Naive thymus-derived CD8-positive, alpha-beta T cell (primary cell): ENCODE data around the gene ADAMTSL5. TPM values are rescaled to one million over a fixed set of nuclear protein-coding genes. Genes with fewer than 3 reads are reported as not detected.
A peak's percentile ranks its signal among the peaks of the same experiment; 100 is the strongest.

ENCODE experiments used
- ATAC-seq, 2 donors: fragments of 150-1000 bp; cut with Tn5 transposase in 1 of 2; sonication (Bioruptor Pico), chemical (Tn5 transposase) in 1 of 2; 1 replicate in 1 of 2; 2 replicates in 1 of 2; pipeline ENCODE4 v1.10.0; 2021; ENCODE audit warnings: mild to moderate bottlenecking in 2 of 2, moderate library complexity in 2 of 2
- POLR2A ChIA-PET: fragments of 350-600 bp; sonication (Branson Sonifier 250); formaldehyde crosslinking; loops from one replicate; lab custom pipeline; 2021; ENCODE audit warnings: antibody characterized with exemption; lab: Charles Lee
- DNase-seq, 10 donors: peaks; one replicate each; pipeline versions ENCODE4 v3.0.0 to v3.0.0-alpha.2; 2020 to 2022
- H3K27ac Mint-ChIP-seq, 10 donors: one replicate each; pipeline ENCODE4 v1.8.0; 2020 to 2022; ENCODE audit warnings: mild to moderate bottlenecking in 10 of 10, mixed read lengths in 10 of 10, moderate library complexity in 4 of 10, inconsistent platforms in 1 of 10
- H3K27me3 Mint-ChIP-seq, 5 donors: one replicate each; pipeline ENCODE4 v1.8.0; 2021 to 2022; ENCODE audit warnings: mixed read lengths in 5 of 5
- H3K36me3 Mint-ChIP-seq, 3 donors: one replicate each; pipeline ENCODE4 v1.8.0; 2020 to 2022; ENCODE audit warnings: mixed read lengths in 3 of 3, mild to moderate bottlenecking in 2 of 3, inconsistent platforms in 1 of 3
- H3K4me1 Mint-ChIP-seq, 4 donors: one replicate each; pipeline ENCODE4 v1.8.0; 2021 to 2022; ENCODE audit warnings: mixed read lengths in 4 of 4
- H3K4me3 Mint-ChIP-seq, 10 donors: one replicate each; pipeline ENCODE4 v1.8.0; 2020 to 2022; ENCODE audit warnings: mild to moderate bottlenecking in 10 of 10, mixed read lengths in 10 of 10, moderate library complexity in 6 of 10, inconsistent platforms in 1 of 10
- H3K9me3 Mint-ChIP-seq, 9 donors: one replicate each; pipeline ENCODE4 v1.8.0; 2020 to 2022; ENCODE audit warnings: mixed read lengths in 9 of 9, mild to moderate bottlenecking in 3 of 9, inconsistent platforms in 1 of 9, moderate library complexity in 1 of 9
- polyA plus RNA-seq, 3 donors: library from polyadenylated mRNA; unstranded; fragments of 300-500 nt; fragmentation: Illumina TruSeq; gene quantifications; one replicate each; pipeline ENCODE4 v1.2.3, GENCODE V29; 2021
- total RNA-seq, 8 experiments: library from RNA in 2 of 8; stranded (reverse) in 2 of 8; gene quantifications; one replicate each; pipeline ENCODE4 v1.2.3 and lab custom pipeline; 2021 to 2026

The ADAMTSL5 gene
- total RNA-seq (1 to 10 TPM; 2.5 to 4.5 TPM), polyA plus RNA-seq (1 to 10 TPM in 2 of 3 donors, under 1 TPM in 1; 0.47 to 2.9 (median 1.7) TPM), total RNA-seq (lab: John Stamatoyannopoulos, UW) (1.4 to 4.9 (median 2.2) reads per million in 6 experiments)

DNA sequence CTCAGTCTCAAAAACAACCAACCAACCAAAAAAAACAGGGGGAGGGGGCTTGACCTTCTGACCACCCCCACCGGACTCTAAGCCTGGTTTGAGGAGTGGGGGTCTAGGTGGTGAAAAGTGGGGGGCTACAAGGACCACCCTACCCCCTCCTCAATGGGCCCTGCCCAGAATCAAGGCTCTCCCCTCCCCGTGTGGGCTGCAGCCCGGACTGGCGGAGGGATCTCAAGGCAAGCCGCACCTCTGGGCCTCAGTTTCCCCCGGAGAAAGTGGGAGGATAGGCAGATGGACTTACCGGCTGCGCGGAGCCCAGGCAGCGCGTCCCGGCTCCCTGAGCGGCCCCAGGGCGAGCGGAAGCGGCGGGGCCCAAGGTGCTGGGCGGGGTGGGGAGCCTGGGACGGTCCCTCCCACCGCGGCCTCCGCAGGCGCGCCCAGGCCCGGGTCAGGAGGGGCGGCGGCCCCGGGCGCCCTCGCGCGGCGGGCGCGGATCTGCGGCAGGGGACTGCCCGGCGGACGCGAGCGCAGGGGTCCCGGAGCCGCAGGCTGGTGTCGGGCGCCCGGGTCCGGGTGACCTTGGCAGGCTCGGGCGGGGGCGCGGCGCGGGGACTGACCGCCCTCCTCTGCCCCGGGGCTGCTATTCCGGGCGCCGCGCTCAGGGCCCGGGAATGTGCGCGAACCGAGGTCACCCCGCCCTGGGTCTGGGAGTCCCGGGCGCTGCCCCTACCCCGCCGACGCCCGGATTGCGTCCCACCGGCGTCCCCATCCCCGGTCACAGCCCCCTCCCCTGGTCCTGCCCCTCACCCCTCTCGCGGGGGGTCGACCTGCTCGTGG, at the start of gene ADAMTSL5:
Gene ADAMTSL5, minus strand, starts transcription at position 349 of the 828 bp plus-strand sequence. CDS start 2,076 bp downstream, outside the sequence.
- Mint-ChIP-seq H3K4me1 (peaks cover 7 to 24% (median 15%) of the 10 kb centered on the region in 4 donors), H3K27me3 (peaks cover 0 to 16% (median 3%) of the 10 kb centered on the region in 5 donors), H3K36me3 (no peaks in the 10 kb centered on the region), H3K27ac (peak within 1 kb of the TSS in 3 of 10 donors; percentile 47 to 72 (median 69)), H3K9me3 (no peaks in the 10 kb centered on the region), H3K4me3 (peak within 1 kb of the TSS; percentile 63 to 82 (median 69))
- ATAC-seq (peak; percentile 68 to 81), DNase-seq (peak in 9 of 10 donors; percentile 27 to 61 (median 51))
- POLR2A ChIA-PET = interaction anchor here (0.5 to 1.5 kb wide), 2 partner anchors 71 to 244 kb away, joined by 3 read pairs; partner anchors contain the start of gene CIRBP

GRCh38 chr19:1561236-1561842, 48.5 kb upstream of the ADAMTSL5 start:
- POLR2A ChIA-PET = no interaction called here
- ATAC-seq = no peak
- H3K36me3 Mint-ChIP-seq = no peaks in the 10 kb centered on the region
- H3K4me1 Mint-ChIP-seq = peaks cover 0 to 6% (median 0%) of the 10 kb centered on the region in 4 donors
- no peaks in the 10 kb centered on the region for H3K9me3 Mint-ChIP-seq
- peak in 1 of 10 donors; percentile 50 for DNase-seq
- no peak overlapping the region for H3K27ac Mint-ChIP-seq
- no peaks in the 10 kb centered on the region for H3K27me3 Mint-ChIP-seq
- no peak overlapping the region for H3K4me3 Mint-ChIP-seq

DNA sequence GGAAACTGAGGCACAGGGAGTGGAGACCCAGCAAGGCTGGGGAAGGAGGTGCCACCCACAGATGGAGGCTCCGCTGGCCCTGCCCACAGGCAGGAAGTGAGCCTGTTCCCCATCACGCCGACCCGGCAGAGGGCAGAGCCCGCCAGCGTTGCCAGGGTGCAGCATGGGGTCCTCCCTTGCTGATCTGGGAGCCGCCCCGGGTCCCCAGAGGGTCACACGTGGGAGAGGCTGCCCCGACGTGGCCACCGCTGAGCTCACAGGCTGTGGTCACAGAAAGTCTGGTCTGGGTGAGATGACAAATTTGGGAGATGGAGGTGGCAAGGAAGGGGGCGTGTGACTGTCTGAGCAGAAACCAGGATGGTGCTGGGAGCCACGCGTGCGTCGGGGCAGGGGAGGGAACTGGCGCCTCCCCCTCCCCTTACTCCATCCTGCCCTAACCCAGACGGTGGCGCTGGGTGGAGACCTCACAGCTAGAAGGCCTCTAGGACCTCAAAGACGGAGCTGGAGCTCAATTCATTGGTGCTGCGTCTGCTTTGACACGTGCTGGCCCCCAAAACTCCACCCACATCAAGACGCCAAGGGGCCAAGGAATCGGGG, 47.6 kb upstream of the ADAMTSL5 start:
- Mint-ChIP-seq H3K4me1 (peaks cover 0 to 6% (median 0%) of the 10 kb centered on the region in 4 donors), H3K36me3 (no peaks in the 10 kb centered on the region), H3K4me3 (no peak overlapping the region), H3K9me3 (no peaks in the 10 kb centered on the region), H3K27me3 (no peaks in the 10 kb centered on the region), H3K27ac (no peak overlapping the region)
- DNase-seq (no peak), ATAC-seq (no peak)
- POLR2A ChIA-PET = no interaction called here

DNA sequence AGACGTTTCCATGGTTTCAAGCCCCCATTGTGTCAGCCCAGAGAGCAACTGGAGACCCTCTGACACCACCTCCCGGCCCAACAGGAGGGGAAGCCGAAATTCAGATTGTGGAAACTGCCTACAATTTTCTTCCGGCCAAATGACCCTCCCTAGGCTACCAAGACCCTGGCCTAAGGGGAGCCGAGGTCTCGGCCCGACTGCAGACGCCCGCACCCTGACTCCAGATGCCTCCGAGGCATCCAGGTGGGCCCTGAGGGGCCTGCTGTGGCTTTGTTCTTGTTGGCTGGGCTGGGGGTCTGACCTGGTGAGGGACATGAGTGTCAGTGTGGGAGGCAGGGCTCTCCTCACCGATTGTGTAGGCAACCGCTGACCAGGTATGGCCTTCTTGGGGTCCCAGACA, 45.7 kb upstream of the ADAMTSL5 start:
- POLR2A ChIA-PET = no interaction called here
- H3K27ac Mint-ChIP-seq = no peak overlapping the region
- H3K4me3 Mint-ChIP-seq = no peak overlapping the region

DNA sequence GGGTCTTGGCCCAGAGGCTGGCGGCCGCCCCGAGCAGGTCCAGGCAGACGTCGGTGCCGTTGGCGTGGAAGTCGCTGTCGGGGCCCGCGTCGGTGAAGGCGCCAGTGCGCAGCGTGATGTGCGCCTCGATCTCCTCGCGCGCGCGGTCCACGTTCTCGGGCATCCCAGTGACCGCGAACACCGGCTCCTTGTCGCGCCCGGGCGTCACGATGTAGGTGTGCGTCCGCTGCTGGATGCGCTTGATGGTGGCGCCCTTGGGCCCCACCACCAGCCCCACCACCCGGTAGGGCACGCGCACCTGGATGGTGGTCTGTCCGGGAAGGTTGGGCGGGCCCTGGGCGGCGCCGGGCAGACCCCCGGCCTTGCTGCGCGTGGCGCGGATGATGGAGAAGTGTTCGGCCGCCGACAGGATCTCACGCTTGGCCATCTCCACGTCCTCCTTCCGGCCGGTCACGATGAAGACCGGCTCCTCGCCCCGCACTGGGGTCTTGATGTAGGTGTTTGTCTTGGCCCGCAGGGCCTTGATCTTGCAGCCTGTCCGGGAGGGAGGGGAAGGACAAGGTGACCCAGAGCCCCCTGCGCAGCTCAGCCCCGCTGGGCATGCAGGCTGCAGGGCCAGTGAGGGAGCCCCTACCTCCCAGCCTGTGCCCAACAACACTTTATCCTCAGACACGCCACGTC, 43.7 kb upstream of the ADAMTSL5 start:
- no peak for ATAC-seq

More for the DNA sequence above, 45.7 kb upstream of the ADAMTSL5 start:
- no peak for DNase-seq
- Mint-ChIP-seq H3K36me3 (no peaks in the 10 kb centered on the region), H3K9me3 (no peaks in the 10 kb centered on the region), H3K27me3 (no peaks in the 10 kb centered on the region), H3K4me1 (peaks cover 0 to 6% (median 0%) of the 10 kb centered on the region in 4 donors)
- ATAC-seq = no peak

GRCh38 chr19:1555487-1556389, 42.9 kb upstream of the ADAMTSL5 start:
- no peak overlapping the region for H3K4me3 Mint-ChIP-seq
- H3K36me3 Mint-ChIP-seq = no peaks in the 10 kb centered on the region
- no peak for DNase-seq
- peaks cover 0 to 6% (median 0%) of the 10 kb centered on the region in 4 donors for H3K4me1 Mint-ChIP-seq
- no peaks in the 10 kb centered on the region for H3K9me3 Mint-ChIP-seq
- POLR2A ChIA-PET = no interaction called here
- ATAC-seq = no peak
- H3K27me3 Mint-ChIP-seq = peaks cover 0 to 14% (median 7%) of the 10 kb centered on the region in 5 donors
- H3K27ac Mint-ChIP-seq = no peak overlapping the region

More for the DNA sequence above, 43.7 kb upstream of the ADAMTSL5 start:
- no peak for DNase-seq
- peaks cover 0 to 6% (median 0%) of the 10 kb centered on the region in 4 donors for H3K4me1 Mint-ChIP-seq
- H3K27me3 Mint-ChIP-seq = peaks cover 0 to 11% (median 7%) of the 10 kb centered on the region in 5 donors
- no peaks in the 10 kb centered on the region for H3K9me3 Mint-ChIP-seq
- H3K27ac Mint-ChIP-seq = no peak overlapping the region
- H3K36me3 Mint-ChIP-seq = no peaks in the 10 kb centered on the region
- POLR2A ChIA-PET = interaction anchor here (0.6 kb wide), 1 partner anchor 13 kb away, joined by 6 read pairs; no protein-coding TSS in a partner anchor
- H3K4me3 Mint-ChIP-seq = no peak overlapping the region

GRCh38 chr19:1554968-1555367, 42.1 kb upstream of the ADAMTSL5 start:
- no peak for DNase-seq

GRCh38 chr19:1553415-1553814, 40.6 kb upstream of the ADAMTSL5 start:
- H3K4me3 Mint-ChIP-seq = no peak overlapping the region
- H3K36me3 Mint-ChIP-seq = no peaks in the 10 kb centered on the region
- POLR2A ChIA-PET = interaction anchor here (0.6 kb wide), 1 partner anchor 11 kb away, joined by 4 read pairs; no protein-coding TSS in a partner anchor
- no peak overlapping the region for H3K27ac Mint-ChIP-seq
- no peaks in the 10 kb centered on the region for H3K9me3 Mint-ChIP-seq
- peaks cover 0 to 18% (median 11%) of the 10 kb centered on the region in 5 donors for H3K27me3 Mint-ChIP-seq
- DNase-seq (no peak), ATAC-seq (no peak)
- H3K4me1 Mint-ChIP-seq = peaks cover 0 to 1% (median 0%) of the 10 kb centered on the region in 4 donors

More at GRCh38 chr19:1554968-1555367, 42.1 kb upstream of the ADAMTSL5 start:
- peaks cover 0 to 1% (median 0%) of the 10 kb centered on the region in 4 donors for H3K4me1 Mint-ChIP-seq
- ATAC-seq = no peak
- peaks cover 0 to 18% (median 7%) of the 10 kb centered on the region in 5 donors for H3K27me3 Mint-ChIP-seq
- H3K4me3 Mint-ChIP-seq = no peak overlapping the region
- no peaks in the 10 kb centered on the region for H3K36me3 Mint-ChIP-seq
- H3K27ac Mint-ChIP-seq = no peak overlapping the region
- no peaks in the 10 kb centered on the region for H3K9me3 Mint-ChIP-seq
- POLR2A ChIA-PET = no interaction called here

DNA sequence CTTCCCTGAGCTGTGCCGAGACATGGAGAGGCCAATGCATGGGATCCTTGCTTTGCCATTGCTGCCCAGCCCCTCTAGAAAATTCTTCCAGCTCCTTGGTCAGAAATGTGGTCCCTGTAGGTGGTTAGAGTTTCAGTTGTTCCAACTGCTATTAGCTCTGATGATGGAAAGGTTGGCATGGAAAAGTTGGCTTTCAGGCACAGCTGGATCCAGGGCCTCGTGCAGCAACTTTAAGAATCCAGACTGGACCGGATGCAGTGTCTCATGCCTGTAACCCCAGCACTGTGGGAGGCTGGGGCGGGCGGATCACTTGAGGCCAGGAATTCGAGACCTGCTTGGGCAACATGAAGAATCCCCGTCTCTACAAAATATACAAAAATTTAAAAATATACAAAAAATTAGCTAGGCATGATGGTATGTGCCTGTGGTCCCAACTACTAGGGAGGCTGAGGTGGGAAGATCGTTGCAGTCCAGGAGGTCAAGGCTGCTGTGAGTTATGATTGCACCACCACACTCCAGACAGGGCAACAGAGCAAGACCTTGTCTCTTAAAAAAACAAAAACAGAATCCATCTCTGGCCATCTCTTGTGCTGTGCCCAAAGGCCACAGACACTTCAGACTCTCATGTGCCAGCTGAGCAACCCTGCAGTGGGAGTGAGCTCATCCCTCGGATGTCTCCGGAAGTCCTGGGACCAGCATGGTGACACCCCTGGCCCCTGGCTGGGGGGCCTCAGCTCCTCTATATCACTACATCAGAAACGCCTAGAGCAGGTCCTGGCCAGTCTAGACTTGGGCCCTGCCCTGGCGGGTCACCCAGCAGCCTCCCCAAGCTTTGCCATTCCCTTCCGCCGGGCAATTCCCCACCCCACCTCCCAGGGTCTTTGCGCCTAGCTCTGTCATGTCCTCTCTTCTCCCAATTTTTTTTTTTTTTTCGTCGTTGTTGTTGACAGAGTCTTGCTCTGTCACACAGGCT, 38.5 kb upstream of the ADAMTSL5 start:
- POLR2A ChIA-PET = interaction anchor here (0.6 kb wide), 1 partner anchor 48 kb away, joined by 4 read pairs; no protein-coding TSS in a partner anchor
- DNase-seq = no peak
- no peaks in the 10 kb centered on the region for H3K36me3 Mint-ChIP-seq
- H3K4me1 Mint-ChIP-seq = peaks cover 0 to 1% (median under 1%) of the 10 kb centered on the region in 4 donors
- peaks cover 0 to 23% (median 11%) of the 10 kb centered on the region in 5 donors for H3K27me3 Mint-ChIP-seq
- H3K4me3 Mint-ChIP-seq = no peak overlapping the region
- no peak overlapping the region for H3K27ac Mint-ChIP-seq
- ATAC-seq = no peak
- H3K9me3 Mint-ChIP-seq = no peaks in the 10 kb centered on the region

DNA sequence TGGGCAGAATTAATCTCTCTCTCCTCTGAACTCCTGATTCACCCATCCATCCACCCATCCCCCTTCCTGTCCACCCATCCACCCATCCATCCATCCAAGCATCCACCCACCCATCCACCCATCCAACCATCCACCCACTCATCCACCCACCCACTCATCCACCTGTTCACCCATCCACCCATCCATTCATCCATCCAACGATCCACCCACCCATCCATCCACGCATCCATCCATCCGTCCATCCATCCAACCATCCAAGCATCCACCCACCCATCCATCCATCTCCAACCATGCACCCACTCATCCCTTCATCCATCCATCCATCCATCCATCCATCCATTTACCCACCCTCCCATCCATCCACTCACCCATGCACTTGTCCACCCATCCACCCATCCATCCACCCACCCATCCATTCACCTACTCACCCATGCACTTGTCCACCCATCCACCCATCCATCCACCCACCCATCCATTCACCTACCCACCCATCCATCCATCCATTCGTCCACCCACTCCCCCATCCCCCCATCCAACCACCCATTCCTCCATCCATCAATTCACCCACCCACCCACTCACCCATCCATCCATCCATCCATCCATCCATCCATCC, 36.6 kb upstream of the ADAMTSL5 start:
- H3K27me3 Mint-ChIP-seq = peaks cover 0 to 38% (median 11%) of the 10 kb centered on the region in 5 donors
- H3K9me3 Mint-ChIP-seq = no peaks in the 10 kb centered on the region
- POLR2A ChIA-PET = no interaction called here
- no peak overlapping the region for H3K27ac Mint-ChIP-seq
- DNase-seq (no peak), ATAC-seq (no peak)
- no peaks in the 10 kb centered on the region for H3K36me3 Mint-ChIP-seq
- H3K4me1 Mint-ChIP-seq = peaks cover 3 to 6% (median 4%) of the 10 kb centered on the region in 4 donors
- H3K4me3 Mint-ChIP-seq = no peak overlapping the region
